Measurements from ENCODE around the gene PTPRN2. TPM values are rescaled to one million over a fixed set of nuclear protein-coding genes. Genes with fewer than 3 reads are reported as not detected.
"Not testable (repeated sequence)": the region's sequence is repeated elsewhere in the genome, so short reads cannot be mapped to it uniquely, and the experiment has no call there.

The PTPRN2 gene
- total RNA-seq, 2 experiments from 2014 or later, result 7.0 to 7.2 TPM

GRCh38 chr7:157594306-157594705, 993.3 kb downstream of the PTPRN2 start:
- Mint-ChIP-seq H3K27me3 (ENCODE audit: low read depth) (peaks cover 6% of the 10 kb centered on the region), H3K4me1 (ENCODE audit: low read depth) (no peaks in the 10 kb centered on the region), H3K36me3 (ENCODE audit: low read depth) (no peaks in the 10 kb centered on the region), H3K9me3 (ENCODE audit: insufficient read depth) (no peaks in the 10 kb centered on the region), H3K27ac (no peak overlapping the region), H3K4me3 (no peak overlapping the region)
- CTCF ChIA-PET, result no interaction called here
- DNase-seq (no peak), ATAC-seq (no peak)
- POLR2A ChIA-PET, result no interaction called here

- ChIA-PET POLR2A (no interaction called here), CTCF (no interaction called here)
- Mint-ChIP-seq H3K27me3 (ENCODE audit: low read depth) (peaks cover 6% of the 10 kb centered on the region), H3K9me3 (ENCODE audit: insufficient read depth) (no peaks in the 10 kb centered on the region), H3K27ac (no peak overlapping the region), H3K36me3 (ENCODE audit: low read depth) (no peaks in the 10 kb centered on the region), H3K4me1 (ENCODE audit: low read depth) (no peaks in the 10 kb centered on the region), H3K4me3 (no peak overlapping the region)
- no peak for ATAC-seq
- DNase-seq, result no peak
Observed at GRCh38 chr7:157593541-157593940, 994.1 kb downstream of the PTPRN2 start.

GRCh38 chr7:157592636-157593320, 994.8 kb downstream of the PTPRN2 start:
- DNase-seq; ATAC-seq; H3K4me3 Mint-ChIP-seq; POLR2A ChIA-PET; H3K36me3 Mint-ChIP-seq (ENCODE audit: low read depth); H3K27ac Mint-ChIP-seq; H3K4me1 Mint-ChIP-seq (ENCODE audit: low read depth); H3K27me3 Mint-ChIP-seq (ENCODE audit: low read depth); CTCF ChIA-PET; H3K9me3 Mint-ChIP-seq (ENCODE audit: insufficient read depth): not testable (repeated sequence)

GRCh38 chr7:157590526-157590925, 997.1 kb downstream of the PTPRN2 start:
- Mint-ChIP-seq H3K27me3 (ENCODE audit: low read depth) (peaks cover 13% of the 10 kb centered on the region), H3K36me3 (ENCODE audit: low read depth) (peaks cover under 1% of the 10 kb centered on the region), H3K4me3 (no peak overlapping the region), H3K27ac (no peak overlapping the region), H3K9me3 (ENCODE audit: insufficient read depth) (no peaks in the 10 kb centered on the region), H3K4me1 (ENCODE audit: low read depth) (peaks cover 9% of the 10 kb centered on the region)
- ChIA-PET CTCF (interaction anchor here (1.0 kb wide), 1 partner anchor 22 kb away, joined by 3 read pairs; no protein-coding TSS in a partner anchor), POLR2A (interaction anchor here (0.7 kb wide), 1 partner anchor 14 kb away, joined by 3 read pairs; no protein-coding TSS in a partner anchor)
- DNase-seq, result no peak
- no peak for ATAC-seq

- H3K4me1 Mint-ChIP-seq (ENCODE audit: low read depth), result peaks cover 17% of the 10 kb centered on the region
- H3K36me3 Mint-ChIP-seq (ENCODE audit: low read depth), result peaks cover 2% of the 10 kb centered on the region
- ChIA-PET POLR2A (no interaction called here), CTCF (interaction anchor here (1.0 kb wide), 1 partner anchor 23 kb away, joined by 3 read pairs; no protein-coding TSS in a partner anchor)
- no peaks in the 10 kb centered on the region for H3K9me3 Mint-ChIP-seq (ENCODE audit: insufficient read depth)
- DNase-seq (no peak), ATAC-seq (no peak)
- H3K27ac Mint-ChIP-seq, result no peak overlapping the region
- no peak overlapping the region for H3K4me3 Mint-ChIP-seq
- H3K27me3 Mint-ChIP-seq (ENCODE audit: low read depth), result peaks cover 18% of the 10 kb centered on the region
Observed at GRCh38 chr7:157589680-157590079, 997.9 kb downstream of the PTPRN2 start.

GRCh38 chr7:157587805-157588560, 999.6 kb downstream of the PTPRN2 start:
- H3K9me3 Mint-ChIP-seq (ENCODE audit: insufficient read depth), result no peaks in the 10 kb centered on the region
- H3K27ac Mint-ChIP-seq, result no peak overlapping the region
- H3K36me3 Mint-ChIP-seq (ENCODE audit: low read depth), result peaks cover 2% of the 10 kb centered on the region
- peaks cover 21% of the 10 kb centered on the region for H3K4me1 Mint-ChIP-seq (ENCODE audit: low read depth)
- H3K4me3 Mint-ChIP-seq, result no peak overlapping the region
- H3K27me3 Mint-ChIP-seq (ENCODE audit: low read depth), result peaks cover 28% of the 10 kb centered on the region
- ChIA-PET POLR2A (interaction anchor here (1.5 kb wide), 1 partner anchor 11 kb away, joined by 3 read pairs; no protein-coding TSS in a partner anchor), CTCF (interaction anchor here (1.2 kb wide), 1 partner anchor 156 kb away, joined by 3 read pairs; no protein-coding TSS in a partner anchor)
- DNase-seq (no peak), ATAC-seq (no peak)

DNA sequence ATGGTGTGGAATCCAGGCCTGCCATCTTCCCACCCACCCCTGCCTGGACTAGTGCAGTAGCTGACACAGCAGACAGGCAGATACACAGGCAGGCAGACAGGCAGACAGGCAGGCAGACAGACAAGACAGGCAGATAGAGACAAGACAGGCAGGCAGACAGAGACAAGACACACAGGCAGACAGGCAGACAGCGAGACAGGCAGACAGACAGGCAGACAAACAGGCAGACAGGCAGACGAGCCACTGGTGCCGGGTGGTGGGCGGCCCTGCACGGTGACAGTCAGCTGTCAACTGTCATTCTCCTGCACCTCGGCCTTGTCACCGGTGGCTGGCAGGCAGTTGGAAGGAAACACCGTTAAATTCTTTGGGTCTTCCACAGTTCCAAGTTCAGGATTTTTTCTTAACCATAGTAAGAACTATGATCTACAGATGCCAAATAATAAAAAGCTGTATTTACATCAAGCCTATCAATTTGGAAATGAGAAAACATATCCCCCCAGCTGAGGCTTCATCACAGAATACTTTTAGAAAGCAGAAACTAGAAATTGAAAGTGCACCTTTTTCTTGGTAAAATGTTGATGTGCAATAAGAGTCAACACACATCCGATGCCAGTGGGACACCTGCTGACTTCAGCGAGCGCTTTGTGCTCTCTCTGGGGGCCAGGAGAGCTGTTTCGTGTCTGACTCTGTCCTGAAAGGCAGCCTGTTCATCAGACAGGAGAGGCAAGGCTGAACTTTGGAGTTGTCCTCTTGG, 1000.4 kb downstream of the PTPRN2 start:
- Mint-ChIP-seq H3K27ac (no peak overlapping the region), H3K4me1 (ENCODE audit: low read depth) (peaks cover 21% of the 10 kb centered on the region), H3K9me3 (ENCODE audit: insufficient read depth) (no peaks in the 10 kb centered on the region), H3K27me3 (ENCODE audit: low read depth) (peaks cover 31% of the 10 kb centered on the region), H3K4me3 (no peak overlapping the region), H3K36me3 (ENCODE audit: low read depth) (peaks cover 2% of the 10 kb centered on the region)
- ChIA-PET POLR2A (interaction anchor here (1.5 kb wide), 1 partner anchor 11 kb away, joined by 3 read pairs; no protein-coding TSS in a partner anchor), CTCF (interaction anchor here (1.2 kb wide), 1 partner anchor 155 kb away, joined by 3 read pairs; no protein-coding TSS in a partner anchor)
- no peak for ATAC-seq
- DNase-seq, result no peak

GRCh38 chr7:157586426-157586955, 1001.1 kb downstream of the PTPRN2 start:
- no peak for DNase-seq
- ChIA-PET CTCF (interaction anchor here (1.2 kb wide), 1 partner anchor 154 kb away, joined by 3 read pairs; no protein-coding TSS in a partner anchor), POLR2A (no interaction called here)
- Mint-ChIP-seq H3K36me3 (ENCODE audit: low read depth) (peaks cover 2% of the 10 kb centered on the region), H3K4me3 (no peak overlapping the region), H3K4me1 (ENCODE audit: low read depth) (peaks cover 21% of the 10 kb centered on the region), H3K27me3 (ENCODE audit: low read depth) (peaks cover 34% of the 10 kb centered on the region), H3K27ac (no peak overlapping the region), H3K9me3 (ENCODE audit: insufficient read depth) (no peaks in the 10 kb centered on the region)
- no peak for ATAC-seq

GRCh38 chr7:157585113-157585861, 1002.3 kb downstream of the PTPRN2 start:
- peaks cover 34% of the 10 kb centered on the region for H3K27me3 Mint-ChIP-seq (ENCODE audit: low read depth)
- CTCF ChIA-PET, result no interaction called here
- no peaks in the 10 kb centered on the region for H3K9me3 Mint-ChIP-seq (ENCODE audit: insufficient read depth)
- H3K27ac Mint-ChIP-seq, result peak overlapping the region; percentile 73
- no peak for ATAC-seq
- H3K36me3 Mint-ChIP-seq (ENCODE audit: low read depth), result peaks cover 2% of the 10 kb centered on the region
- POLR2A ChIA-PET, result interaction anchor here (0.9 to 1.0 kb wide), 2 partner anchors 122 to 192 kb away, joined by 3 read pairs; no protein-coding TSS in a partner anchor
- DNase-seq, result no peak
- peaks cover 21% of the 10 kb centered on the region for H3K4me1 Mint-ChIP-seq (ENCODE audit: low read depth)
- peak overlapping the region; percentile 53 for H3K4me3 Mint-ChIP-seq

DNA sequence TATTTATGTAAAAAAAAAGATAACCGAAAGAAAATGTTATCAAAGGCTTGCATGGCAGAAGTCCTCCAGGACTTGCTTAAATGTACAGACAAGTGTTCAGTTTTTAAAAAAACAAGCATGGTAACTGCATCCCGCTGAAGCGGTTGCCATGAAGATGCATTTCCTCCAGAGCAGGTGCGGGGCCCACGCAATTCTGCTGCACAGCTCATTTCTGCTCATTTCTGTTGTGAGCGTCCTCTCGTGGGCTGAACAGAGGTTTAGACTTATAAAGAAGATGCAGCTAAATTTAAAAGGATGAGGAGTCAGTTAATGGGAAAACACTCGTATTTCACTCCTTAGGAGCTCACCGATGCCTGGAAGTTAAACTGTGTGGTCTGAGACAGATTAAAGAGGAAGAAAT, 1003.2 kb downstream of the PTPRN2 start:
- ChIA-PET CTCF (interaction anchor here (1.2 kb wide), 1 partner anchor 23 kb away, joined by 5 read pairs; no protein-coding TSS in a partner anchor), POLR2A (interaction anchor here (0.9 to 1.0 kb wide), 2 partner anchors 121 to 193 kb away, joined by 3 read pairs; no protein-coding TSS in a partner anchor)
- no peak for ATAC-seq
- Mint-ChIP-seq H3K27ac (no peak overlapping the region), H3K27me3 (ENCODE audit: low read depth) (peaks cover 37% of the 10 kb centered on the region), H3K36me3 (ENCODE audit: low read depth) (peaks cover 2% of the 10 kb centered on the region), H3K9me3 (ENCODE audit: insufficient read depth) (no peaks in the 10 kb centered on the region), H3K4me3 (no peak overlapping the region), H3K4me1 (ENCODE audit: low read depth) (peaks cover 21% of the 10 kb centered on the region)
- DNase-seq, result no peak

- Mint-ChIP-seq H3K4me1 (ENCODE audit: low read depth) (peaks cover 22% of the 10 kb centered on the region), H3K27ac (no peak overlapping the region), H3K27me3 (ENCODE audit: low read depth) (peaks cover 40% of the 10 kb centered on the region), H3K4me3 (no peak overlapping the region), H3K36me3 (ENCODE audit: low read depth) (peaks cover 3% of the 10 kb centered on the region), H3K9me3 (ENCODE audit: insufficient read depth) (no peaks in the 10 kb centered on the region)
- no peak for ATAC-seq
- ChIA-PET CTCF (no interaction called here), POLR2A (no interaction called here)
- no peak for DNase-seq
Observed at GRCh38 chr7:157581740-157582139, 1005.9 kb downstream of the PTPRN2 start.

Data from activated CD8-positive, alpha-beta T cell treated with anti-CD3 and anti-CD28 coated beads, Interleukin-2, amount 10 ng/mL, durations not matched to agents 7 days and 5 days (primary cell).